ENCODE data around the gene TMEM266. TPM values are rescaled to one million over a fixed set of nuclear protein-coding genes. Genes with fewer than 3 reads are reported as not detected.

The TMEM266 gene
- total RNA-seq, 1 experiment from 2014 or later = not detected

DNA sequence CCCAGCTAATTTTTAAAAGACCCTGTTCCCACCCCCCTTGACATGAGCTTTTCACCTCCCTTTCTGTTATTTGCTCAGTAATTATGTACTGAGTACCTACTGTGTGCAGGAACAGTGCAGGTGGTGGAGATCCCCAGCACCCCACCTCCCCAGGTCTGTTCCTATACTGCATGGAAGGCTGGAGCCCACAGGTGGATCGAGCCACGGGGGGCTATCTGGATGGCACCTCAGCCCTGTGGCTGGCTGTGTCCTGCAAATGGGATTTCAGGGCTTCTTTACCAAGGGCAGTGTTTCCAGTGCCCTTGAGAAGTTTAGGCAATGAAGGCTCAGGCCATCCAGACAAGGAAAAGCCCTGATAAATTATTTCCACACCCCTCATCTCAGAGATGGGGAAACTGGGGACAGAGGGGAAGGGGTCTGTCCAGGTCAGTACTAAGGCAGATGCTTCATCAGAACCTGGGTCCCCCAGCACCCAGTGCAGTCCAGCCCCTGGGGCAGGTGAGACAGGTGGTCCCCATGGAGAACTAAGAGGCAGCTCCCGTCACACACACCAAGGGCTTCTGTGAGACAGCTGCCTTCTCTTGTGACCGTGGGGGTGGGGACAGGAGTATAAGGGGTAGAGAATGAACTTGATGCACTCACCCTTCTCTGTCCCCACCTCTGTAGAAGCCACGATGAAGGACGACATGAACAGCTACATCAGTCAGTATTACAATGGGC is 141.9 kb downstream of the TMEM266 start:
- ChIA-PET POLR2A (ENCODE audit: unreplicated experiment) (no interaction called here), CTCF (no interaction called here)
- Histone ChIP-seq H3F3A (ENCODE audit: low read length, unreplicated experiment) (no peaks in the 10 kb centered on the region), H3K27ac (ENCODE audit: low read length) (no peak overlapping the region), H4K20me1 (ENCODE audit: low read length) (no peaks in the 10 kb centered on the region), H3K4me1 (ENCODE audit: insufficient read depth, low read length) (peaks cover 19% of the 10 kb centered on the region), H3K79me2 (ENCODE audit: low read length) (no peaks in the 10 kb centered on the region), H2AFZ (ENCODE audit: low read length) (no peak overlapping the region), H3K4me2 (ENCODE audit: low read length) (no peak overlapping the region), H3K9me3 (ENCODE audit: low read length) (no peaks in the 10 kb centered on the region), H3K9me2 (replicated peaks; ENCODE audit: low read length) (no peaks in the 10 kb centered on the region), H3K36me3 (ENCODE audit: low read depth, low read length) (no peaks in the 10 kb centered on the region), H3K4me3 (ENCODE audit: low read length) (no peak overlapping the region), H3K9ac (ENCODE audit: low read length) (no peak overlapping the region), H3K27me3 (ENCODE audit: low read length) (no peaks in the 10 kb centered on the region)
- ATAC-seq (no peak), DNase-seq (no peak)
- TF ChIP-seq EZH2 (IDR thresholded peaks at IDR 0.05; ENCODE audit: low read length, unreplicated experiment) (no peak), EZH2phosphoT487 (IDR thresholded peaks at IDR 0.05; ENCODE audit: borderline replicate concordance, low read length) (no peak)
- TF ChIP-seq, protein P1, sequence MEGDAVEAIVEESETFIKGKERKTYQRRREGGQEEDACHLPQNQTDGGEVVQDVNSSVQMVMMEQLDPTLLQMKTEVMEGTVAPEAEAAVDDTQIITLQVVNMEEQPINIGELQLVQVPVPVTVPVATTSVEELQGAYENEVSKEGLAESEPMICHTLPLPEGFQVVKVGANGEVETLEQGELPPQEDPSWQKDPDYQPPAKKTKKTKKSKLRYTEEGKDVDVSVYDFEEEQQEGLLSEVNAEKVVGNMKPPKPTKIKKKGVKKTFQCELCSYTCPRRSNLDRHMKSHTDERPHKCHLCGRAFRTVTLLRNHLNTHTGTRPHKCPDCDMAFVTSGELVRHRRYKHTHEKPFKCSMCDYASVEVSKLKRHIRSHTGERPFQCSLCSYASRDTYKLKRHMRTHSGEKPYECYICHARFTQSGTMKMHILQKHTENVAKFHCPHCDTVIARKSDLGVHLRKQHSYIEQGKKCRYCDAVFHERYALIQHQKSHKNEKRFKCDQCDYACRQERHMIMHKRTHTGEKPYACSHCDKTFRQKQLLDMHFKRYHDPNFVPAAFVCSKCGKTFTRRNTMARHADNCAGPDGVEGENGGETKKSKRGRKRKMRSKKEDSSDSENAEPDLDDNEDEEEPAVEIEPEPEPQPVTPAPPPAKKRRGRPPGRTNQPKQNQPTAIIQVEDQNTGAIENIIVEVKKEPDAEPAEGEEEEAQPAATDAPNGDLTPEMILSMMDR (conservative IDR thresholded peaks at IDR 0.05; ENCODE audit: low read depth, low read length) = no peak
- intact Hi-C loops (cut with micrococcal nuclease) = no loop called here
- no TSS peak for BruUV-seq (replicated peaks)

DNA sequence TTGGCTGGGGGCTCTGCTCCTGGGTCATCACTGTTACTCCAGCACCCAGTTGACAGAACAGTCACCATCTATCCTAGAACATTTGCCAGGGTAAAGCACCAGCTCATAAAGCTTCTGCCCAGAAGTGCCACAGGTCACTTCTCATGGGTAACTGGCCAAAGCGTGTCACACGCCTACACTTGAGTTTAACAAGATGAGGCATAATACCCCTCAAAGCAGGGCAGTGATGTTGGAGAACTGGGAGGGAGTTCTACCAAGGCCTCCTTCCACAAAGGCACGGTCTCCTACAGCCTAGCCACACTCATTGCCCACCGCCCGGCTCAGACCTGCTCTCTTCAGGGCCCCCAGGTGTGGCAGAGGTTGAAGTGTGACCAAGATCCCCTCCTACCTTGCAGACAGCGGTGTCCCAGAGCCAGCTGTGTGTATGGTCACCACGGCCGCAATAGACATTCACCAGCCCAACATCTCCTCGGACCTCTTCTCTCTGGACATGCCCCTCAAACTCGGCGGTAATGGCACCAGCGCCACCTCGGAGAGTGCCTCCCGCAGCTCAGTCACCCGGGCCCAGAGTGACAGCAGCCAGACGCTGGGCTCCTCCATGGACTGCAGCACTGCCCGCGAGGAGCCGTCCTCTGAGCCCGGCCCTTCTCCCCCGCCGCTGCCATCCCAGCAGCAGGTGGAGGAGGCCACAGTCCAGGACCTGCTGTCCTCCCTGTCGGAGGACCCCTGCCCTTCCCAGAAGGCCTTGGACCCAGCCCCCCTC is 143.7 kb downstream of the TMEM266 start:
- Histone ChIP-seq H4K20me1 (ENCODE audit: low read length) (no peaks in the 10 kb centered on the region), H3K9me3 (ENCODE audit: low read length) (no peaks in the 10 kb centered on the region), H3F3A (ENCODE audit: low read length, unreplicated experiment) (no peaks in the 10 kb centered on the region), H3K9me2 (replicated peaks; ENCODE audit: low read length) (no peaks in the 10 kb centered on the region), H3K4me2 (ENCODE audit: low read length) (no peak overlapping the region), H3K79me2 (ENCODE audit: low read length) (no peaks in the 10 kb centered on the region), H3K4me3 (ENCODE audit: low read length) (no peak overlapping the region), H3K27ac (ENCODE audit: low read length) (no peak overlapping the region), H3K27me3 (ENCODE audit: low read length) (no peaks in the 10 kb centered on the region), H3K4me1 (ENCODE audit: insufficient read depth, low read length) (peaks cover under 1% of the 10 kb centered on the region; the same call in 1 of the 2 replicates), H3K36me3 (ENCODE audit: low read depth, low read length) (no peaks in the 10 kb centered on the region), H2AFZ (ENCODE audit: low read length) (no peak overlapping the region), H3K9ac (ENCODE audit: low read length) (no peak overlapping the region)
- TF ChIP-seq EZH2 (IDR thresholded peaks at IDR 0.05; ENCODE audit: low read length, unreplicated experiment) = no peak
- TF ChIP-seq, protein P1 (conservative IDR thresholded peaks at IDR 0.05; ENCODE audit: low read depth, low read length) = no peak
- TF ChIP-seq EZH2phosphoT487 (IDR thresholded peaks at IDR 0.05; ENCODE audit: borderline replicate concordance, low read length) = no peak
- CTCF ChIA-PET = no interaction called here
- no peak for ATAC-seq
- DNase-seq = no peak
- intact Hi-C loops (cut with micrococcal nuclease) = no loop called here
- POLR2A ChIA-PET (ENCODE audit: unreplicated experiment) = no interaction called here
- BruUV-seq (replicated peaks) = no TSS peak
